Measurements from ENCODE around the gene OLFM4. TPM values are rescaled to one million over a fixed set of nuclear protein-coding genes. Genes with fewer than 3 reads are reported as not detected.
A peak's percentile ranks its signal among the peaks of the same experiment; 100 is the strongest.

OLFM4 gene
- total and polyA plus RNA-seq, 2 experiments from 2014 or later = not detected

DNA sequence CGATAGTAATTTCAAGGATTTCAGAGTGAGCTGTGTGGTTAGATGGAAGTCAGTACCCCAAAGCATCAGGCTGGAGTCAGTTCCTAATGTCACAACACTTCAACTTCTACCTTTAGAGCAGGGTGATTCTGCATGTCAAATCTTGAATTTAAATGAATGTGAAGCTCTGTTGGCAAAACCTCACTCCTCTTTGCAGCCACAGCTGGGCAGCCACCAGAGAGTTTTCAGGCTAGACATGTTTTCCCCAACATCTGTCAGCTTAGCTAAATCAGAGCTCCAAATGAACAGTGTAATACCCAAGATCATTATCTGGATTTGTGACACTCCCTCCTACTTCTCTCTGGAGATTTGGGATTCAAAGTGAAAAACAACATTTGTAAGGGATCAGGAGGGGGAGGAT, 33.7 kb upstream of the OLFM4 start:
- TF ChIP-seq, protein P1, sequence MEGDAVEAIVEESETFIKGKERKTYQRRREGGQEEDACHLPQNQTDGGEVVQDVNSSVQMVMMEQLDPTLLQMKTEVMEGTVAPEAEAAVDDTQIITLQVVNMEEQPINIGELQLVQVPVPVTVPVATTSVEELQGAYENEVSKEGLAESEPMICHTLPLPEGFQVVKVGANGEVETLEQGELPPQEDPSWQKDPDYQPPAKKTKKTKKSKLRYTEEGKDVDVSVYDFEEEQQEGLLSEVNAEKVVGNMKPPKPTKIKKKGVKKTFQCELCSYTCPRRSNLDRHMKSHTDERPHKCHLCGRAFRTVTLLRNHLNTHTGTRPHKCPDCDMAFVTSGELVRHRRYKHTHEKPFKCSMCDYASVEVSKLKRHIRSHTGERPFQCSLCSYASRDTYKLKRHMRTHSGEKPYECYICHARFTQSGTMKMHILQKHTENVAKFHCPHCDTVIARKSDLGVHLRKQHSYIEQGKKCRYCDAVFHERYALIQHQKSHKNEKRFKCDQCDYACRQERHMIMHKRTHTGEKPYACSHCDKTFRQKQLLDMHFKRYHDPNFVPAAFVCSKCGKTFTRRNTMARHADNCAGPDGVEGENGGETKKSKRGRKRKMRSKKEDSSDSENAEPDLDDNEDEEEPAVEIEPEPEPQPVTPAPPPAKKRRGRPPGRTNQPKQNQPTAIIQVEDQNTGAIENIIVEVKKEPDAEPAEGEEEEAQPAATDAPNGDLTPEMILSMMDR (conservative IDR thresholded peaks at IDR 0.05; ENCODE audit: low read depth in 2 of 2) = no peak
- TF ChIP-seq ZNF114 (CRISPR knock-in tag; IDR thresholded peaks at IDR 0.05) (no peak), CREB1 (CRISPR knock-in tag; IDR thresholded peaks at IDR 0.05; ENCODE audit: low read depth) (no peak), EZH2phosphoT487 (IDR thresholded peaks at IDR 0.05; ENCODE audit: unreplicated experiment) (no peak), NANOG (IDR thresholded peaks at IDR 0.05; ENCODE audit: borderline replicate concordance) (no peak), REST (IDR thresholded peaks at IDR 0.05; ENCODE audit: unreplicated experiment) (no peak), JUNB (IDR thresholded peaks at IDR 0.05; ENCODE audit: unreplicated experiment) (no peak), POLR2AphosphoS5 (IDR thresholded peaks at IDR 0.05; ENCODE audit: low read depth) (no peak), EZH2 (IDR thresholded peaks at IDR 0.05; ENCODE audit: low read depth, unreplicated experiment) (no peak), ZNF331 (CRISPR knock-in tag; IDR thresholded peaks at IDR 0.05; ENCODE audit: low read depth) (no peak), ZNF462 (CRISPR knock-in tag; IDR thresholded peaks at IDR 0.05) (no peak), STAT1 (IDR thresholded peaks at IDR 0.05; ENCODE audit: unreplicated experiment) (no peak)
- TF ChIP-seq, protein P2, sequence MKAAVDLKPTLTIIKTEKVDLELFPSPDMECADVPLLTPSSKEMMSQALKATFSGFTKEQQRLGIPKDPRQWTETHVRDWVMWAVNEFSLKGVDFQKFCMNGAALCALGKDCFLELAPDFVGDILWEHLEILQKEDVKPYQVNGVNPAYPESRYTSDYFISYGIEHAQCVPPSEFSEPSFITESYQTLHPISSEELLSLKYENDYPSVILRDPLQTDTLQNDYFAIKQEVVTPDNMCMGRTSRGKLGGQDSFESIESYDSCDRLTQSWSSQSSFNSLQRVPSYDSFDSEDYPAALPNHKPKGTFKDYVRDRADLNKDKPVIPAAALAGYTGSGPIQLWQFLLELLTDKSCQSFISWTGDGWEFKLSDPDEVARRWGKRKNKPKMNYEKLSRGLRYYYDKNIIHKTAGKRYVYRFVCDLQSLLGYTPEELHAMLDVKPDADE (IDR thresholded peaks at IDR 0.05) = no peak

More for the DNA sequence above, 33.7 kb upstream of the OLFM4 start:
- DNase-seq (ENCODE audit: low spot score) = no peak
- H3K27ac ChIP-seq (ENCODE audit: low read depth) = no peak overlapping the region
- H3K4me1 ChIP-seq (ENCODE audit: insufficient read depth) = peaks cover 33% of the 10 kb centered on the region
- H3K36me3 ChIP-seq (ENCODE audit: insufficient read depth) = no peaks in the 10 kb centered on the region
- no peaks in the 10 kb centered on the region for H3K79me2 ChIP-seq (replicated peaks; ENCODE audit: insufficient read depth)
- H4K20me1 ChIP-seq (replicated peaks; ENCODE audit: insufficient read depth) = no peaks in the 10 kb centered on the region
- no peak overlapping the region for H3K4me3 ChIP-seq
- H2AFZ ChIP-seq = peak overlapping the region; percentile 25; the same call in 1 of the 2 replicates
- H3F3A ChIP-seq (replicated peaks; ENCODE audit: low read depth) = no peaks in the 10 kb centered on the region
- H3K4me3 Mint-ChIP-seq = no peak overlapping the region
- peaks cover 1% of the 10 kb centered on the region for H3K27me3 Mint-ChIP-seq (ENCODE audit: insufficient read depth, low read depth, poor library complexity)
- H3K27me3 ChIP-seq (ENCODE audit: insufficient read depth) = no peaks in the 10 kb centered on the region
- ATAC-seq = no peak
- no peak overlapping the region for H3K4me2 ChIP-seq
- no peaks in the 10 kb centered on the region for H3K36me3 Mint-ChIP-seq (ENCODE audit: low read depth)
- H3K27ac Mint-ChIP-seq = no peak overlapping the region
- H3K9me2 ChIP-seq (ENCODE audit: insufficient read depth) = no peaks in the 10 kb centered on the region; the same call in 1 of the 2 replicates
- H3K4me1 Mint-ChIP-seq = peaks cover 27% of the 10 kb centered on the region
- no peaks in the 10 kb centered on the region for H3K9me3 Mint-ChIP-seq
